Keratinocyte (primary cell): ENCODE results near the gene PARP2. TPM values are rescaled to one million over a fixed set of nuclear protein-coding genes. Genes with fewer than 3 reads are reported as not detected.
A peak's percentile ranks its signal among the peaks of the same experiment; 100 is the strongest.
"Not testable (repeated sequence)": the region's sequence is repeated elsewhere in the genome, so short reads cannot be mapped to it uniquely, and the experiment has no call there.

ENCODE experiments used
- DNase-seq: peaks from one replicate; pipeline ENCODE4 v3.0.0-alpha.2; 2011; ENCODE audit warnings: low read depth, missing footprints, low spot score
- FAIRE-seq: peaks from 2 replicates; lab custom pipeline; 2011; peaks lifted over from hg19 to GRCh38; lab: Jason Lieb, UNC
- H2AFZ ChIP-seq: 2 replicates; pipeline ENCODE4 v1.6.0; 2012; ENCODE audit warnings: low read length, control low read depth, inconsistent platforms; ENCODE audit not compliant: control insufficient read depth
- H3K27ac ChIP-seq: 2 replicates; pipeline ENCODE4 v1.5.1; 2011; ENCODE audit warnings: low read length; ENCODE audit not compliant: control insufficient read depth, insufficient read depth
- H3K27me3 ChIP-seq: 3 replicates; pipeline ENCODE4 v1.6.0; 2011; ENCODE audit warnings: low read length; ENCODE audit not compliant: control insufficient read depth, insufficient read depth; ENCODE audit errors: extremely low read depth
- H3K36me3 ChIP-seq, 2 experiments: 2 replicates in 1 of 2; 3 replicates in 1 of 2; pipeline ENCODE4 v1.5.1; 2011; ENCODE audit warnings: low read length in 2 of 2, mild to moderate bottlenecking in 1 of 2; ENCODE audit not compliant: control insufficient read depth in 2 of 2, insufficient read depth in 2 of 2; ENCODE audit errors: extremely low read depth in 1 of 2
- H3K4me1 ChIP-seq: 3 replicates; pipeline ENCODE4 v1.5.1; 2011; ENCODE audit warnings: low read length; ENCODE audit not compliant: control insufficient read depth, insufficient read depth; ENCODE audit errors: extremely low read depth
- H3K4me2 ChIP-seq: 3 replicates; pipeline ENCODE4 v1.6.0; 2011; ENCODE audit warnings: low read depth, low read length; ENCODE audit not compliant: control insufficient read depth, insufficient read depth; ENCODE audit errors: extremely low read depth
- H3K4me3 ChIP-seq, 3 experiments: fragments of 200-600 bp in 1 of 3; sonication (generic) in 1 of 3; 2 replicates in 2 of 3; 3 replicates in 1 of 3; pipeline ENCODE4 v1.5.1; 2011 to 2016; ENCODE audit warnings: low read length in 3 of 3, mild to moderate bottlenecking in 3 of 3, control low read depth in 2 of 3, inconsistent platforms in 1 of 3, low read depth in 1 of 3, mixed read lengths in 1 of 3, mixed run types in 1 of 3, moderate library complexity in 1 of 3; ENCODE audit not compliant: control insufficient read depth in 2 of 3, insufficient read depth in 2 of 3; ENCODE audit errors: extremely low read depth in 1 of 3
- H3K79me2 ChIP-seq: 2 replicates; pipeline ENCODE4 v1.6.0; 2012; ENCODE audit warnings: low read length; ENCODE audit not compliant: control insufficient read depth, insufficient read depth
- H3K9ac ChIP-seq: 3 replicates; pipeline ENCODE4 v1.6.0; 2011; ENCODE audit warnings: low read length; ENCODE audit not compliant: control insufficient read depth, insufficient read depth; ENCODE audit errors: extremely low read depth
- H3K9me1 ChIP-seq: 3 replicates; pipeline ENCODE4 v1.6.0; 2011; ENCODE audit warnings: low read length; ENCODE audit not compliant: control insufficient read depth, insufficient read depth; ENCODE audit errors: extremely low read depth
- H3K9me3 ChIP-seq: 2 replicates; pipeline ENCODE4 v1.5.1; 2012; ENCODE audit warnings: low read depth, low read length; ENCODE audit not compliant: control insufficient read depth
- H4K20me1 ChIP-seq: 3 replicates; pipeline ENCODE4 v1.6.0; 2011; ENCODE audit warnings: low read length; ENCODE audit not compliant: control insufficient read depth, insufficient read depth; ENCODE audit errors: extremely low read depth
- EZH2 ChIP-seq: IDR thresholded peaks from one replicate; pipeline ENCODE4 v1.6.1; 2012; ENCODE audit warnings: inconsistent platforms, mild to moderate bottlenecking, low read length, moderate library complexity
- dilution Hi-C: fragments of 300-500 bp; cut with MboI; formaldehyde crosslinking; loops from one replicate; pipeline ENCODE4 v1.7.0; 2020; ENCODE audit warnings: low sequenced_read_pairs; ENCODE audit not compliant: extremely low pct_ligation_motif_present
- polyA plus RNA-seq, 5 experiments: library from polyadenylated mRNA; depleted of rRNA in 3 of 5; stranded (reverse) in 3 of 5; stranded (forward) in 1 of 5; unstranded in 1 of 5; fragments of >200 nt; gene quantifications; 1 replicate in 1 of 5; 2 replicates in 3 of 5; 3 replicates in 1 of 5; pipeline versions ENCODE4 v1.2.1 to v1.2.3, GENCODE V29; 2011 to 2012; ENCODE audit warnings: missing spikeins in 2 of 5, low read depth in 1 of 5, low replicate concordance in 1 of 5
- TF ChIP-seq, protein P1 (sequence below), 3 experiments: IDR thresholded peaks in 1 of 3; conservative IDR thresholded peaks in 1 of 3; optimal IDR thresholded peaks in 1 of 3; 2 replicates in 2 of 3; 3 replicates in 1 of 3; pipeline versions ENCODE3 to v1.5.1; 2011; ENCODE audit warnings: low read length in 3 of 3, mild to moderate bottlenecking in 3 of 3, moderate library complexity in 2 of 3, control low read depth in 1 of 3, inconsistent platforms in 1 of 3; ENCODE audit not compliant: insufficient read depth in 2 of 3; ENCODE audit errors: extremely low read depth in 1 of 3

PARP2 gene
- polyA plus RNA-seq, 1 donor (not counting 4 experiments of a cell fraction or from before 2014, with no cell fraction given) = 24.7 TPM

DNA sequence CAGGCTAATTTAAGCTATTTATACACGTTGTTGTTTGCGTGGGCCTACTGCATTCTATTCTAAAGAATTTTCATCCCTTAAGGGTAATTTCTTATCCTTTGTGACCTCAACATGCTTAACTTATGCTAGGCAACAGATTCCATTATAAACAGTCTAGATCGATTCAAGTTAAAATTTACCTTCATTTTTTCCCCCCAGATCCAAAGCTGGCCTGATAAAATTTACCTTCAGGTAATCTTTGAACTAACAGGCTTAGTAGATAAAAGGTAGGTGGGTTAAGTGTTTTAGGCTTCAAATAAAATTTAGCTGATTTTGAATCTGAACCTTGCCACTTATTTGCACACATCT lies 10.0 kb upstream of the PARP2 start:
- Histone ChIP-seq H3K9ac (no peak overlapping the region), H3K79me2 (peaks cover 44% of the 10 kb centered on the region), H3K9me3 (no peaks in the 10 kb centered on the region), H3K36me3 (peaks cover 5 to 6% of the 10 kb centered on the region in 2 experiments), H3K4me1 (peaks cover 15% of the 10 kb centered on the region), H3K4me3 (peak overlapping the region; percentile 59 to 84 (median 73)), H3K4me2 (peak overlapping the region; percentile 91), H3K9me1 (no peaks in the 10 kb centered on the region), H4K20me1 (no peaks in the 10 kb centered on the region), H3K27ac (peak overlapping the region; percentile 67), H3K27me3 (no peaks in the 10 kb centered on the region), H2AFZ (peak overlapping the region; percentile 60)
- no peak for TF ChIP-seq EZH2
- TF ChIP-seq, protein P1, sequence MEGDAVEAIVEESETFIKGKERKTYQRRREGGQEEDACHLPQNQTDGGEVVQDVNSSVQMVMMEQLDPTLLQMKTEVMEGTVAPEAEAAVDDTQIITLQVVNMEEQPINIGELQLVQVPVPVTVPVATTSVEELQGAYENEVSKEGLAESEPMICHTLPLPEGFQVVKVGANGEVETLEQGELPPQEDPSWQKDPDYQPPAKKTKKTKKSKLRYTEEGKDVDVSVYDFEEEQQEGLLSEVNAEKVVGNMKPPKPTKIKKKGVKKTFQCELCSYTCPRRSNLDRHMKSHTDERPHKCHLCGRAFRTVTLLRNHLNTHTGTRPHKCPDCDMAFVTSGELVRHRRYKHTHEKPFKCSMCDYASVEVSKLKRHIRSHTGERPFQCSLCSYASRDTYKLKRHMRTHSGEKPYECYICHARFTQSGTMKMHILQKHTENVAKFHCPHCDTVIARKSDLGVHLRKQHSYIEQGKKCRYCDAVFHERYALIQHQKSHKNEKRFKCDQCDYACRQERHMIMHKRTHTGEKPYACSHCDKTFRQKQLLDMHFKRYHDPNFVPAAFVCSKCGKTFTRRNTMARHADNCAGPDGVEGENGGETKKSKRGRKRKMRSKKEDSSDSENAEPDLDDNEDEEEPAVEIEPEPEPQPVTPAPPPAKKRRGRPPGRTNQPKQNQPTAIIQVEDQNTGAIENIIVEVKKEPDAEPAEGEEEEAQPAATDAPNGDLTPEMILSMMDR (optimal IDR thresholded peaks at IDR 0.05 in 1 of 3, IDR thresholded peaks at IDR 0.05 in 1 of 3, conservative IDR thresholded peaks at IDR 0.05 in 1 of 3; ENCODE audit: extremely low read depth in 1 of 3, insufficient read depth in 2 of 3, low read length in 3 of 3) = no peak
- dilution Hi-C loops = no loop called here
- DNase-seq (no peak), FAIRE-seq (no peak)

DNA sequence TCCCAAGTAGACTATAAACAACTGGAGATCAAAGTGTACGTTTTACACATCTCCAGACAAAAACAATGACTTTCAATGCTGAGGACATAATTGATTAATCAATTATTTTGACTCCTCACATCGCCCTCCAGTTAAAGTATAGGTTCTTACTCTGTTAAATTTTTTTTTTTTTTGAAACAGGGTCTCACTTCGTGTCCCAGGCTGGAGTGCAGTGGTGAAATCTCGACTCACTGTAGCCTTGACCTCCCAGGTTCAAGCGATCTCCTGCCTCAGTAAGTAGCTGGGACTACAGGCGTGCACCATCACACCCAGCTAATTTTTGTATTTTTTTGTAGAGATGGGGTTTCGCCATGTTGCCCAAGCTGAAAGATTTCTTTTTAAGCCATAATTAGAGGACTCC lies 9.4 kb upstream of the PARP2 start:
- H2AFZ ChIP-seq = no peak overlapping the region
- H3K4me2 ChIP-seq = no peak overlapping the region
- H3K27ac ChIP-seq = no peak overlapping the region
- no peak for TF ChIP-seq EZH2
- TF ChIP-seq, protein P1 (optimal IDR thresholded peaks at IDR 0.05 in 1 of 3, IDR thresholded peaks at IDR 0.05 in 1 of 3, conservative IDR thresholded peaks at IDR 0.05 in 1 of 3; ENCODE audit: extremely low read depth in 1 of 3, insufficient read depth in 2 of 3, low read length in 3 of 3) = no peak
- H3K36me3 ChIP-seq = peaks cover 1 to 4% of the 10 kb centered on the region in 2 experiments
- peaks cover 39% of the 10 kb centered on the region for H3K79me2 ChIP-seq
- H3K27me3 ChIP-seq = no peaks in the 10 kb centered on the region
- no peak for FAIRE-seq
- no peak for DNase-seq
- H3K9me3 ChIP-seq = no peaks in the 10 kb centered on the region
- no peaks in the 10 kb centered on the region for H3K9me1 ChIP-seq
- dilution Hi-C loops = no loop called here
- H3K4me3 ChIP-seq = no peak overlapping the region
- no peak overlapping the region for H3K9ac ChIP-seq
- H4K20me1 ChIP-seq = no peaks in the 10 kb centered on the region
- peaks cover 15% of the 10 kb centered on the region for H3K4me1 ChIP-seq

DNA sequence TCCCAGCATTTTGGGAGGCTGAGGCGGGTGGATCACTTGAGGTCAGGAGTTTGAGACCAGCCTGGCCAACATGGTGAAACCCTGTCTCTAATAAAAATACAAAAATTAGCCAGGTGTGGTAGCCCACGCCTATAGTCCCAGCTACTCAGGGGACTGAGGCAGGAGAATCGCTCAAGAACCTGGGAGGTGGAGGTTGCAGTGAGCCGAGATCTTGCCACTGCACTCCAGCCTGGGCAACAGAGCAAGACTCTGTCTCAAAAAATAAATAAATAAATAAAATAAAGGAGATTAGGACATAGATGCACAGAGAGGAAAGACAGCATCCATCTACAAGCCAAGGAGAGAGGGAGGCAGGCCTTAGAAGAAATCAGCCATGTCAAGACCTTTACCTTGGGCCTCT lies 2.4 kb upstream of the PARP2 start:
- H3K4me3 ChIP-seq, FAIRE-seq, H2AFZ ChIP-seq, DNase-seq, H3K36me3 ChIP-seq, H3K9me3 ChIP-seq, H4K20me1 ChIP-seq, H3K9me1 ChIP-seq, dilution Hi-C loops, H3K27me3 ChIP-seq, H3K4me2 ChIP-seq, H3K9ac ChIP-seq, H3K4me1 ChIP-seq, H3K27ac ChIP-seq: not testable (repeated sequence)
- H3K79me2 ChIP-seq = peaks cover 11% of the 10 kb centered on the region
